Prostate gland (tissue), 2 donors: Measurements from ENCODE around the gene SMC1B.
"Not testable (repeated sequence)": the region's sequence is repeated elsewhere in the genome, so short reads cannot be mapped to it uniquely, and the experiment has no call there.

Experiments used
- CTCF ChIP-seq, 4 experiments: fragments of 200-600 bp in 2 of 4; fragments of 450-650 bp in 2 of 4; sonication (generic) in 2 of 4; IDR thresholded peaks; 1 replicate in 3 of 4; 2 replicates in 1 of 4; pipeline ENCODE4 v1.5.1; 2016 to 2019; ENCODE audit warnings: antibody characterized with exemption in 4 of 4, mild to moderate bottlenecking in 2 of 4, moderate library complexity in 2 of 4
- POLR2A ChIP-seq: fragments of 450-650 bp; IDR thresholded peaks from one replicate; pipeline ENCODE4 v1.6.1; 2016; ENCODE audit warnings: antibody characterized with exemption, mild to moderate bottlenecking
- POLR2AphosphoS5 ChIP-seq: sonication (generic); formaldehyde crosslinking; IDR thresholded peaks from one replicate; pipeline ENCODE4 v1.6.1; 2017; ENCODE audit warnings: antibody characterized with exemption

GRCh38 chr22:45447596-45447995, 34.2 kb upstream of the SMC1B start:
- TF ChIP-seq CTCF (IDR thresholded peaks at IDR 0.05); POLR2A; POLR2AphosphoS5: not testable (repeated sequence)
